Breast epithelium (tissue), 3 donors: Measurements from ENCODE around the gene DTX2.
"Not testable (repeated sequence)": the region's sequence is repeated elsewhere in the genome, so short reads cannot be mapped to it uniquely, and the experiment has no call there.

Source experiments
- CTCF ChIP-seq, 3 donors: fragments of 450-650 bp; IDR thresholded peaks; one replicate each; pipeline ENCODE4 v1.5.1; 2016 to 2017; ENCODE audit warnings: antibody characterized with exemption in 3 of 3, mild to moderate bottlenecking in 3 of 3, moderate library complexity in 3 of 3
- POLR2A ChIP-seq: fragments of 450-650 bp; IDR thresholded peaks from one replicate; pipeline ENCODE4 v1.6.1; 2016; ENCODE audit warnings: antibody characterized with exemption, mild to moderate bottlenecking, moderate library complexity

DNA sequence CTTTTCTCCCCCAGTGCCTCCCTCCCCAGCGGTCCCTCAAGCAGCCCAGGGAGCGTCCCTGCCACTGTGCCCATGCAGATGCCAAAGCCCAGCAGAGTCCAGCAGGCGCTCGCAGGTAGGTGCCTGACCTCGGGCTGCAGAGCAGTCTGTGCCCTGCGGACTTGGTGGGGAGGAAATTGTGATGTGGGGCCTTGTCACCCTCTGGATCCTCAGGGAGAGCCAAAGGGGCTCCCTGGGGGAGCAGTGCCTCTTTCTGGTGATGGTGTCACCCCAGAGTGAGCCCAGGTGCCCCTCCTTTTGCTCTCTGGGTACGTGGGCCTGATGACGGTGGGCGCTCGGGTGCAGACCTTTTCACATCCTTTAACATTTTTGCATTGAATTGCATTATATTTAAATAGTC, 30.6 kb downstream of the DTX2 start:
- not testable (repeated sequence) for TF ChIP-seq CTCF (IDR thresholded peaks at IDR 0.05); POLR2A
